CD14-positive monocyte (primary cell): Measurements from ENCODE around the gene RAD51D. TPM values are rescaled to one million over a fixed set of nuclear protein-coding genes. Genes with fewer than 3 reads are reported as not detected.

Source experiments
- DNase-seq, 3 donors: peaks; one replicate each; pipeline ENCODE4 v3.0.0-alpha.2; 2011 to 2022
- H2AFZ ChIP-seq: 2 replicates; pipeline ENCODE4 v1.6.0; 2012; ENCODE audit warnings: mild to moderate bottlenecking, low read depth, low read length, inconsistent platforms; ENCODE audit not compliant: insufficient read depth, poor library complexity, severe bottlenecking
- H3K27ac ChIP-seq, 2 donors: 1 replicate in 1 of 2; 2 replicates in 1 of 2; pipeline ENCODE4 v1.5.1; 2012 to 2013; ENCODE audit warnings: low read length in 2 of 2, control low read depth in 1 of 2, inconsistent platforms in 1 of 2, low read depth in 1 of 2, mild to moderate bottlenecking in 1 of 2
- H3K27me3 ChIP-seq, 2 donors: one replicate each; pipeline versions ENCODE4 v1.6.0 to v1.6.1; 2011 to 2013; ENCODE audit warnings: low read length in 2 of 2; ENCODE audit not compliant: control insufficient read depth in 2 of 2, insufficient read depth in 2 of 2
- H3K36me3 ChIP-seq, 2 donors: replicated peaks in 1 of 2; 1 replicate in 1 of 2; 2 replicates in 1 of 2; pipeline versions ENCODE4 v1.5.1 to v1.6.1; 2012 to 2013; ENCODE audit warnings: low read length in 2 of 2, control low read depth in 1 of 2, inconsistent platforms in 1 of 2, mild to moderate bottlenecking in 1 of 2; ENCODE audit not compliant: insufficient read depth in 2 of 2, control insufficient read depth in 1 of 2
- H3K4me1 ChIP-seq, 2 donors: 1 replicate in 1 of 2; 2 replicates in 1 of 2; pipeline versions ENCODE4 v1.5.1 to v1.6.1; 2012 to 2013; ENCODE audit warnings: low read length in 2 of 2, control low read depth in 1 of 2, inconsistent platforms in 1 of 2, mild to moderate bottlenecking in 1 of 2, moderate library complexity in 1 of 2; ENCODE audit not compliant: insufficient read depth in 2 of 2, control insufficient read depth in 1 of 2
- H3K4me2 ChIP-seq: replicated peaks from 2 replicates; pipeline ENCODE3; 2012; ENCODE audit warnings: low read length, moderate library complexity, mild to moderate bottlenecking; ENCODE audit not compliant: poor library complexity, severe bottlenecking; ENCODE audit errors: extremely low read depth
- H3K4me3 ChIP-seq, 3 experiments: fragments of 200-600 bp in 1 of 3; sonication (generic) in 1 of 3; replicated peaks in 1 of 3; 1 replicate in 2 of 3; 2 replicates in 1 of 3; pipeline ENCODE4 v1.5.1; 2011 to 2013; ENCODE audit warnings: low read length in 3 of 3, mild to moderate bottlenecking in 3 of 3, control low read depth in 2 of 3, low read depth in 2 of 3, inconsistent platforms in 1 of 3, moderate library complexity in 1 of 3
- H3K79me2 ChIP-seq: 2 replicates; pipeline ENCODE4 v1.6.0; 2012; ENCODE audit warnings: mild to moderate bottlenecking, control low read depth, inconsistent platforms, low read length, moderate library complexity; ENCODE audit not compliant: insufficient read depth
- H3K9ac ChIP-seq: 2 replicates; pipeline ENCODE4 v1.6.0; 2017; ENCODE audit warnings: low read length, mild to moderate bottlenecking; ENCODE audit not compliant: insufficient read depth, poor library complexity, severe bottlenecking
- H3K9me3 ChIP-seq, 2 donors: replicated peaks in 1 of 2; 1 replicate in 1 of 2; 2 replicates in 1 of 2; pipeline versions ENCODE4 v1.5.1 to v1.6.1; 2012 to 2013; ENCODE audit warnings: low read length in 2 of 2, control low read depth in 1 of 2; ENCODE audit not compliant: control insufficient read depth in 1 of 2, insufficient read depth in 1 of 2
- H4K20me1 ChIP-seq: 2 replicates; pipeline ENCODE4 v1.6.0; 2012; ENCODE audit warnings: mild to moderate bottlenecking, low read length, control low read depth, moderate library complexity; ENCODE audit not compliant: insufficient read depth
- H3K27ac Mint-ChIP-seq, 7 donors: one replicate each; pipeline ENCODE4 v1.8.0; 2020; ENCODE audit warnings: mild to moderate bottlenecking in 7 of 7, mixed read lengths in 7 of 7, moderate library complexity in 6 of 7, inconsistent platforms in 2 of 7
- H3K27me3 Mint-ChIP-seq, 3 donors: one replicate each; pipeline ENCODE4 v1.8.0; 2021 to 2022; ENCODE audit warnings: low read depth in 3 of 3, mild to moderate bottlenecking in 3 of 3, mixed read lengths in 3 of 3, moderate library complexity in 3 of 3, inconsistent platforms in 1 of 3
- H3K36me3 Mint-ChIP-seq, 2 donors: one replicate each; pipeline ENCODE4 v1.8.0; 2020; ENCODE audit warnings: mixed read lengths in 2 of 2, inconsistent platforms in 1 of 2, mild to moderate bottlenecking in 1 of 2
- H3K4me1 Mint-ChIP-seq: one replicate; pipeline ENCODE4 v1.8.0; 2020; ENCODE audit warnings: mild to moderate bottlenecking, mixed read lengths
- H3K4me3 Mint-ChIP-seq, 2 donors: one replicate each; pipeline ENCODE4 v1.8.0; 2020; ENCODE audit warnings: mild to moderate bottlenecking in 2 of 2, mixed read lengths in 2 of 2, moderate library complexity in 1 of 2
- H3K9me3 Mint-ChIP-seq, 7 donors: one replicate each; pipeline ENCODE4 v1.8.0; 2020 to 2022; ENCODE audit warnings: mixed read lengths in 7 of 7, mild to moderate bottlenecking in 6 of 7, moderate library complexity in 6 of 7, inconsistent platforms in 2 of 7
- WGBS: methylation state at CpG from one replicate; pipeline ENCODE4 v1.1.5; 2013; ENCODE audit warnings: missing lambda C conversion rate; ENCODE audit not compliant: insufficient coverage; 5-methylcytosine and 5-hydroxymethylcytosine counted together
- intact Hi-C, 2 donors: fragments of 100-400 bp; cut with micrococcal nuclease; formaldehyde crosslinking; loops; one replicate each; pipeline versions ENCODE4 v1.15.0 to v1.15.1; 2023
- polyA plus RNA-seq, 3 donors: library from polyadenylated mRNA; depleted of rRNA in 1 of 3; unstranded in 2 of 3; stranded (reverse) in 1 of 3; fragments of 300-500 nt in 2 of 3; fragments of >200 nt in 1 of 3; fragmentation: Illumina TruSeq in 2 of 3; gene quantifications; 1 replicate in 2 of 3; 2 replicates in 1 of 3; pipeline ENCODE4 v1.2.3, GENCODE V29; 2012 to 2021
- TF ChIP-seq, protein P1 (sequence below): fragments of 200-600 bp; IDR thresholded peaks from one replicate; pipeline ENCODE4 v1.8.0; 2022; ENCODE audit warnings: antibody characterized with exemption, mild to moderate bottlenecking

The RAD51D gene
- polyA plus RNA-seq, 3 donors: 4.4 to 6.9 (median 5.8) TPM

DNA sequence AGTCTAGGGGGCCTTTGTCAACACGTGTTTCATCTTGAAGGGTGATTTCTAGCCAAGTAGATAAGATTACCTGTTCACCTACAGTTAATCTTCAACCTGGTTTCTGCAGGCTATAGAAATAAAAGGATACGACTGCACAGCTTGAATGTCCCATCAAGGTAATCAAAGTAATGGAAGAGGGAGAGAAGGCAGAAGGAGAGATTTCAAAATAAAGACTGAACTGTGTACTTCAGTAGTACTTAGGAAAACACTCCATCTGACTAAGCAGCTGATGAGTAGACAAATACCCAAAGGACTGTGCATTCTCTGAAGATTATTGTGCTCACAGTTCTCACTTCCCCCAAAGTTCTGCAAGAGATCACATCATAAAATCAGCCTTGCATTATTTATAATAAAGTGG is 50.3 kb downstream of the RAD51D start:
- H3K4me3 ChIP-seq: no peak overlapping the region
- TF ChIP-seq, protein P1, sequence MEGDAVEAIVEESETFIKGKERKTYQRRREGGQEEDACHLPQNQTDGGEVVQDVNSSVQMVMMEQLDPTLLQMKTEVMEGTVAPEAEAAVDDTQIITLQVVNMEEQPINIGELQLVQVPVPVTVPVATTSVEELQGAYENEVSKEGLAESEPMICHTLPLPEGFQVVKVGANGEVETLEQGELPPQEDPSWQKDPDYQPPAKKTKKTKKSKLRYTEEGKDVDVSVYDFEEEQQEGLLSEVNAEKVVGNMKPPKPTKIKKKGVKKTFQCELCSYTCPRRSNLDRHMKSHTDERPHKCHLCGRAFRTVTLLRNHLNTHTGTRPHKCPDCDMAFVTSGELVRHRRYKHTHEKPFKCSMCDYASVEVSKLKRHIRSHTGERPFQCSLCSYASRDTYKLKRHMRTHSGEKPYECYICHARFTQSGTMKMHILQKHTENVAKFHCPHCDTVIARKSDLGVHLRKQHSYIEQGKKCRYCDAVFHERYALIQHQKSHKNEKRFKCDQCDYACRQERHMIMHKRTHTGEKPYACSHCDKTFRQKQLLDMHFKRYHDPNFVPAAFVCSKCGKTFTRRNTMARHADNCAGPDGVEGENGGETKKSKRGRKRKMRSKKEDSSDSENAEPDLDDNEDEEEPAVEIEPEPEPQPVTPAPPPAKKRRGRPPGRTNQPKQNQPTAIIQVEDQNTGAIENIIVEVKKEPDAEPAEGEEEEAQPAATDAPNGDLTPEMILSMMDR: no peak
- Mint-ChIP-seq H3K27ac (peak overlapping the region in 6 of 7 donors; percentile 25 to 78 (median 42)), H3K9me3 (no peaks in the 10 kb centered on the region), H3K36me3 (peaks cover 13% of the 10 kb centered on the region in 2 donors), H3K4me3 (no peak overlapping the region), H3K4me1 (peaks cover 71% of the 10 kb centered on the region), H3K27me3 (no peaks in the 10 kb centered on the region)
- peaks cover 77% of the 10 kb centered on the region for H3K79me2 ChIP-seq
- peaks cover 57 to 73% of the 10 kb centered on the region in 2 donors for H3K4me1 ChIP-seq
- DNase-seq: peak in 2 of 3 donors; percentile 26 to 56
- peak overlapping the region in 1 of 2 donors; percentile 66 for H3K27ac ChIP-seq
- no CpG with 5 or more reads among the region's 2 CpGs for WGBS
- no peak overlapping the region for H3K4me2 ChIP-seq
- no peaks in the 10 kb centered on the region for H3K9me3 ChIP-seq
- H2AFZ ChIP-seq: no peak overlapping the region
- H3K36me3 ChIP-seq: no peaks in the 10 kb centered on the region
- no peaks in the 10 kb centered on the region for H3K27me3 ChIP-seq
- peaks cover 16% of the 10 kb centered on the region for H4K20me1 ChIP-seq
- H3K9ac ChIP-seq: no peak overlapping the region
- intact Hi-C loops: no loop called here

DNA sequence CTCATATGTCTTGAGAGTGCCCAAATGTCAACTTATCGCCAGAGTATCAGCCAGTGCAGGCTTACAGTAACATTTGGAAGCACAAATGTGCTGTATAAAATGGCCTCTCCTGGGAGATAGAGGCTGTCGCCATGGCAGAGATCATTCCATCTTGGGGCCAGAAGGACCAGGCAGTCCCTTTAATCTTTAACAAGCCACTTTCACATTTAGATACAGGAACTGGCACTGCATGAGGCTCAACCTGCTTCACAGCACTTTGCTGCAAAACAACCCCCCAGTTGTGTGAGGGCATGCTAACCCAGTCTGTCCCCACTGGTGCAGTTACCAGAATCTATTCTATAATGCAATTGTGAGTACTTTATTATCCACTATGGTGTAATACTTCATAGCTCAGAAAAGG is 51.4 kb downstream of the RAD51D start:
- 100% methylated on average over 2 of the region's 2 CpGs for WGBS
- no peaks in the 10 kb centered on the region for H3K27me3 ChIP-seq
- peaks cover 70% of the 10 kb centered on the region for H3K4me1 Mint-ChIP-seq
- H3K27me3 Mint-ChIP-seq: no peaks in the 10 kb centered on the region
- H3K9me3 ChIP-seq: no peaks in the 10 kb centered on the region
- no peak overlapping the region for H3K4me3 ChIP-seq
- TF ChIP-seq, protein P1: no peak
- H3K27ac Mint-ChIP-seq: peak overlapping the region in 2 of 7 donors; percentile 28 to 75
- H3K36me3 Mint-ChIP-seq: peaks cover 13% of the 10 kb centered on the region in 2 donors
- peaks cover 16% of the 10 kb centered on the region for H4K20me1 ChIP-seq
- H3K36me3 ChIP-seq: no peaks in the 10 kb centered on the region
- no peak overlapping the region for H3K4me2 ChIP-seq
- no peak for DNase-seq
- peaks cover 73% of the 10 kb centered on the region for H3K79me2 ChIP-seq
- peaks cover 60 to 78% of the 10 kb centered on the region in 2 donors for H3K4me1 ChIP-seq
- H3K9ac ChIP-seq: no peak overlapping the region
- H3K27ac ChIP-seq: peak overlapping the region in 1 of 2 donors; percentile 66
- intact Hi-C loops: no loop called here
- H2AFZ ChIP-seq: no peak overlapping the region
- H3K9me3 Mint-ChIP-seq: no peaks in the 10 kb centered on the region
- no peak overlapping the region for H3K4me3 Mint-ChIP-seq
